Measurements from ENCODE around the gene SLIT3.
"Not testable (repeated sequence)": the region's sequence is repeated elsewhere in the genome, so short reads cannot be mapped to it uniquely, and the experiment has no call there.

Gene SLIT3

GRCh38 chr5:169148138-169148740 is 152.7 kb downstream of the SLIT3 start:
- peaks cover 8% of the 10 kb centered on the region for H3K27me3 Mint-ChIP-seq (ENCODE audit: low read depth)
- TF ChIP-seq CTCF (IDR thresholded peaks at IDR 0.05; ENCODE audit: unreplicated experiment in 3 of 3), result no peak
- H3K27ac Mint-ChIP-seq, result peak overlapping the region; percentile 59 to 78 (median 78)
- no peaks in the 10 kb centered on the region for H3K36me3 Mint-ChIP-seq (ENCODE audit: low read depth)
- peaks cover 42% of the 10 kb centered on the region for H3K4me1 Mint-ChIP-seq
- H3K9me3 Mint-ChIP-seq, result no peaks in the 10 kb centered on the region
- H3K4me3 Mint-ChIP-seq, result no peak overlapping the region

GRCh38 chr5:169147534-169147933 is 153.4 kb downstream of the SLIT3 start:
- Mint-ChIP-seq H3K36me3 (ENCODE audit: low read depth) (no peaks in the 10 kb centered on the region), H3K4me1 (peaks cover 46% of the 10 kb centered on the region), H3K9me3 (no peaks in the 10 kb centered on the region), H3K27me3 (ENCODE audit: low read depth) (peaks cover 8% of the 10 kb centered on the region), H3K4me3 (no peak overlapping the region), H3K27ac (peak overlapping the region in 2 of 3 experiments; percentile 59 to 78)
- TF ChIP-seq CTCF (IDR thresholded peaks at IDR 0.05; ENCODE audit: unreplicated experiment in 3 of 3), result no peak

GRCh38 chr5:169146158-169146557 is 154.8 kb downstream of the SLIT3 start:
- Mint-ChIP-seq H3K27me3 (ENCODE audit: low read depth) (peaks cover 5% of the 10 kb centered on the region), H3K27ac (peak overlapping the region in 1 of 3 experiments; percentile 17), H3K36me3 (ENCODE audit: low read depth) (no peaks in the 10 kb centered on the region), H3K4me3 (no peak overlapping the region), H3K9me3 (no peaks in the 10 kb centered on the region), H3K4me1 (peaks cover 48% of the 10 kb centered on the region)
- no peak for TF ChIP-seq CTCF (IDR thresholded peaks at IDR 0.05; ENCODE audit: unreplicated experiment in 3 of 3)

GRCh38 chr5:169142264-169142970 is 158.5 kb downstream of the SLIT3 start:
- Mint-ChIP-seq H3K4me1 (peaks cover 37% of the 10 kb centered on the region), H3K27ac (peak overlapping the region; percentile 21 to 88 (median 87)), H3K4me3 (no peak overlapping the region), H3K36me3 (ENCODE audit: low read depth) (no peaks in the 10 kb centered on the region), H3K27me3 (ENCODE audit: low read depth) (peaks cover 3% of the 10 kb centered on the region), H3K9me3 (no peaks in the 10 kb centered on the region)
- TF ChIP-seq CTCF (IDR thresholded peaks at IDR 0.05; ENCODE audit: unreplicated experiment in 3 of 3), result no peak

- H3K4me3 Mint-ChIP-seq; H3K36me3 Mint-ChIP-seq (ENCODE audit: low read depth); H3K9me3 Mint-ChIP-seq; H3K27me3 Mint-ChIP-seq (ENCODE audit: low read depth); H3K27ac Mint-ChIP-seq: not testable (repeated sequence)
- H3K4me1 Mint-ChIP-seq, result peaks cover 51% of the 10 kb centered on the region
Measured at GRCh38 chr5:169140215-169140614, 160.7 kb downstream of the SLIT3 start.

- H3K27me3 Mint-ChIP-seq (ENCODE audit: low read depth), result peaks cover 3% of the 10 kb centered on the region
- no peaks in the 10 kb centered on the region for H3K36me3 Mint-ChIP-seq (ENCODE audit: low read depth)
- peaks cover 56% of the 10 kb centered on the region for H3K4me1 Mint-ChIP-seq
- TF ChIP-seq CTCF (IDR thresholded peaks at IDR 0.05; ENCODE audit: unreplicated experiment in 3 of 3), result no peak
- H3K27ac Mint-ChIP-seq, result peak overlapping the region; percentile 7 to 72 (median 71)
- no peaks in the 10 kb centered on the region for H3K9me3 Mint-ChIP-seq
- peak overlapping the region in 1 of 3 experiments; percentile 37 for H3K4me3 Mint-ChIP-seq
Measured at GRCh38 chr5:169139480-169140050, 161.4 kb downstream of the SLIT3 start.

All from nephron (organoid).